Measurements from ENCODE around the gene TMEM245. TPM values are rescaled to one million over a fixed set of nuclear protein-coding genes. Genes with fewer than 3 reads are reported as not detected.

TMEM245 gene
- total RNA-seq, 1 experiment from 2014 or later, result 23.7 TPM

GRCh38 chr9:109114670-109115069 lies 5.1 kb downstream of the TMEM245 start:
- H3K79me2 ChIP-seq (ENCODE audit: low read length), result peaks cover 100% of the 10 kb centered on the region
- BruUV-seq (replicated peaks), result no TSS peak
- H3K27ac ChIP-seq (ENCODE audit: low read length), result peak overlapping the region; percentile 42; the same call in 1 of the 2 replicates
- no peaks in the 10 kb centered on the region for H3K27me3 ChIP-seq (ENCODE audit: low read length)
- no peaks in the 10 kb centered on the region for H3K36me3 ChIP-seq (ENCODE audit: low read depth, low read length)
- POLR2A ChIA-PET (ENCODE audit: unreplicated experiment), result no interaction called here
- intact Hi-C loops (cut with micrococcal nuclease), result loop anchor here (5.0 to 10.0 kb wide), 3 partner anchors 50 to 138 kb away; partner anchors contain the start of gene CTNNAL1
- CTCF ChIA-PET, result no interaction called here
- peak; percentile 69 for DNase-seq
- no peaks in the 10 kb centered on the region for H3K9me3 ChIP-seq (ENCODE audit: low read length)
- H3F3A ChIP-seq (ENCODE audit: low read length, unreplicated experiment), result no peaks in the 10 kb centered on the region
- H3K9ac ChIP-seq (ENCODE audit: low read length), result no peak overlapping the region
- no peak overlapping the region for H2AFZ ChIP-seq (ENCODE audit: low read length)
- peaks cover 44% of the 10 kb centered on the region for H3K4me1 ChIP-seq (ENCODE audit: insufficient read depth, low read length)
- no peak overlapping the region for H3K4me3 ChIP-seq (ENCODE audit: low read length)
- ATAC-seq, result peak; percentile 19; the same call in 1 of the 2 replicates
- peaks cover 28% of the 10 kb centered on the region for H4K20me1 ChIP-seq (ENCODE audit: low read length)
- no peaks in the 10 kb centered on the region for H3K9me2 ChIP-seq (replicated peaks; ENCODE audit: low read length)
- H3K4me2 ChIP-seq (ENCODE audit: low read length), result peak overlapping the region; percentile 46
- TF ChIP-seq EZH2 (IDR thresholded peaks at IDR 0.05; ENCODE audit: low read length, unreplicated experiment) (no peak), EZH2phosphoT487 (IDR thresholded peaks at IDR 0.05; ENCODE audit: borderline replicate concordance, low read length) (no peak), CTCF (conservative IDR thresholded peaks at IDR 0.05; ENCODE audit: low read depth, low read length) (no peak)

GRCh38 chr9:109113892-109114609 lies 5.7 kb downstream of the TMEM245 start:
- ChIA-PET CTCF (no interaction called here), POLR2A (ENCODE audit: unreplicated experiment) (no interaction called here)
- Histone ChIP-seq H3K9ac (ENCODE audit: low read length) (no peak overlapping the region), H4K20me1 (ENCODE audit: low read length) (peaks cover 28% of the 10 kb centered on the region), H3K36me3 (ENCODE audit: low read depth, low read length) (no peaks in the 10 kb centered on the region), H3K4me1 (ENCODE audit: insufficient read depth, low read length) (peaks cover 50% of the 10 kb centered on the region), H3K4me2 (ENCODE audit: low read length) (0 out of 2 replicates have a peak overlapping the region, but pooled peaks have one; percentile 24), H3K9me3 (ENCODE audit: low read length) (no peaks in the 10 kb centered on the region), H3K9me2 (replicated peaks; ENCODE audit: low read length) (no peaks in the 10 kb centered on the region), H3K4me3 (ENCODE audit: low read length) (no peak overlapping the region), H3K27me3 (ENCODE audit: low read length) (no peaks in the 10 kb centered on the region), H3K27ac (ENCODE audit: low read length) (no peak overlapping the region), H3K79me2 (ENCODE audit: low read length) (peaks cover 100% of the 10 kb centered on the region), H2AFZ (ENCODE audit: low read length) (no peak overlapping the region), H3F3A (ENCODE audit: low read length, unreplicated experiment) (no peaks in the 10 kb centered on the region)
- no peak for ATAC-seq
- intact Hi-C loops (cut with micrococcal nuclease), result loop anchor here (10.0 kb wide), 1 partner anchor 49 kb away; no protein-coding TSS in a partner anchor
- TF ChIP-seq EZH2 (IDR thresholded peaks at IDR 0.05; ENCODE audit: low read length, unreplicated experiment) (no peak), EZH2phosphoT487 (IDR thresholded peaks at IDR 0.05; ENCODE audit: borderline replicate concordance, low read length) (no peak), CTCF (conservative IDR thresholded peaks at IDR 0.05; ENCODE audit: low read depth, low read length) (no peak)
- no TSS peak for BruUV-seq (replicated peaks)
- DNase-seq, result no peak

GRCh38 chr9:109113254-109113653 lies 6.5 kb downstream of the TMEM245 start:
- Histone ChIP-seq H4K20me1 (ENCODE audit: low read length) (peaks cover 29% of the 10 kb centered on the region; the same call in 1 of the 2 replicates), H3K27ac (ENCODE audit: low read length) (no peak overlapping the region), H3K4me1 (ENCODE audit: insufficient read depth, low read length) (peaks cover 58% of the 10 kb centered on the region), H3K4me2 (ENCODE audit: low read length) (no peak overlapping the region), H3K9me3 (ENCODE audit: low read length) (no peaks in the 10 kb centered on the region), H3K36me3 (ENCODE audit: low read depth, low read length) (no peaks in the 10 kb centered on the region), H3K27me3 (ENCODE audit: low read length) (no peaks in the 10 kb centered on the region), H2AFZ (ENCODE audit: low read length) (no peak overlapping the region), H3K79me2 (ENCODE audit: low read length) (peaks cover 100% of the 10 kb centered on the region), H3K9ac (ENCODE audit: low read length) (no peak overlapping the region), H3F3A (ENCODE audit: low read length, unreplicated experiment) (no peaks in the 10 kb centered on the region), H3K4me3 (ENCODE audit: low read length) (no peak overlapping the region), H3K9me2 (replicated peaks; ENCODE audit: low read length) (no peaks in the 10 kb centered on the region)
- ATAC-seq (no peak), DNase-seq (no peak)
- ChIA-PET CTCF (no interaction called here), POLR2A (ENCODE audit: unreplicated experiment) (no interaction called here)
- BruUV-seq (replicated peaks), result no TSS peak
- intact Hi-C loops (cut with micrococcal nuclease), result loop anchor here (10.0 kb wide), 1 partner anchor 48 kb away; no protein-coding TSS in a partner anchor
- TF ChIP-seq CTCF (conservative IDR thresholded peaks at IDR 0.05; ENCODE audit: low read depth, low read length), result no peak
- TF ChIP-seq EZH2 (IDR thresholded peaks at IDR 0.05; ENCODE audit: low read length, unreplicated experiment), result no peak
- no peak for TF ChIP-seq EZH2phosphoT487 (IDR thresholded peaks at IDR 0.05; ENCODE audit: borderline replicate concordance, low read length)

Measured in PC-3 (cell line).